LoVo (cell line): ENCODE results near the gene SYPL2.
"Not testable (repeated sequence)": the region's sequence is repeated elsewhere in the genome, so short reads cannot be mapped to it uniquely, and the experiment has no call there.

Experiments
- DNase-seq: peaks from one replicate; pipeline ENCODE4 v3.0.0-alpha.2; 2016; ENCODE audit warnings: low spot score

Gene SYPL2

DNA sequence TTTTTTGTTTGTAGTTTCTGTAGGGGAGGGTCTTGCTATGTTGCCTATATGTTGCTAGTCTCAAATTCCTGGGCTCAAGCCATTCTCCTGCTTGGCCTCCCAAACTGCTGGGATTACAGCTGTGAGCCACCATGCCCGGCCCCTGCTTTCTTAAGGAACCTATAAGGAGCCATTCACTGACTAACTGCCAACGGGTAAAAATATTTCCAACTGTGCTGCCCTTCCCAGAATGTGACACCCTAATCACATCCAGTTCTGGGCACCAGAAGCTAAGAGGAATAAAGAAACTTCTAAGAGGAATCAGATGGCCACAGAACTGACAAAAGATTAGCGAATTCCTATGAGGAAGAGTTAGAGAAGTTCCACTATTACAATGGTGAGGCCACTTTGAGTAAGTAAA lies 6.4 kb downstream of the SYPL2 start:
- DNase-seq: no peak

GRCh38 chr1:109473284-109474057 lies 7.1 kb downstream of the SYPL2 start:
- DNase-seq: not testable (repeated sequence)

- no peak for DNase-seq
These were observed 8.4 kb downstream of the SYPL2 start for GRCh38 chr1:109474697-109475096.

DNA sequence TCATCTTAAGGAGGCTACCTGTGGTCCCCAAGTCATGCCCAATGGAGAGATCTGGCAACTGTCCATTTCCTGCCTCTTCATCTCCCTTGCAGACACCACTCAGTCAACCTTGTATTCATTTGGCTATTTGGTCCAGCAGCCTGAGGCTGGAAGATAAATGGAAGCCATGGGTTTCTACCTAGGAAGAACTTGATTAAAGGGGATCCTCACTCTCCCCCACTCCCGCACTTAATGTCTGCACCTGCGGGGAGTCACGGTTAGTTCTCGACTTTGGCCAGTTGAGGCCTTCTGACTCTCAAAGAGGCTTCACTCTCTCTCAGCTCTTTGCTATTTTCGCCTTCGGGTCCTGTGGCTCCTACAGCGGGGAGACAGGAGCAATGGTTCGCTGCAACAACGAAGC lies 8.9 kb downstream of the SYPL2 start:
- DNase-seq: no peak

- DNase-seq: no peak
These were observed 10.5 kb downstream of the SYPL2 start for GRCh38 chr1:109476825-109477224.

DNA sequence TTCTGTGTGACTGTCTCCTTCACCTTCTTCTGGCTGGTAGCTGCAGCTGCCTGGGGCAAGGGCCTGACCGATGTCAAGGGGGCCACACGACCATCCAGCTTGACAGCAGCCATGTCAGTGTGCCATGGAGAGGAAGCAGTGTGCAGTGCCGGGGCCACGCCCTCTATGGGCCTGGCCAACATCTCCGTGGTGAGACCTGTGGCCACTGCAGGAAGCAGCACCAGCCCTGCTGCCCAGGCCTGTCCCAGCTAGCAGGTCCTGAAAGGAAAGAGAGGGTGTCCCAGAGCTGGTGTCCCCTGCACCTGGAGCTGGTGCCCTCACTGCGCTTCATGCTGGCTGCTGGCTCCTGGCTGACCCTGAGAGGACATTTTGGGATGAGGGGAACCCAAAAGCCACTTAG lies 11.5 kb downstream of the SYPL2 start:
- DNase-seq: no peak

DNA sequence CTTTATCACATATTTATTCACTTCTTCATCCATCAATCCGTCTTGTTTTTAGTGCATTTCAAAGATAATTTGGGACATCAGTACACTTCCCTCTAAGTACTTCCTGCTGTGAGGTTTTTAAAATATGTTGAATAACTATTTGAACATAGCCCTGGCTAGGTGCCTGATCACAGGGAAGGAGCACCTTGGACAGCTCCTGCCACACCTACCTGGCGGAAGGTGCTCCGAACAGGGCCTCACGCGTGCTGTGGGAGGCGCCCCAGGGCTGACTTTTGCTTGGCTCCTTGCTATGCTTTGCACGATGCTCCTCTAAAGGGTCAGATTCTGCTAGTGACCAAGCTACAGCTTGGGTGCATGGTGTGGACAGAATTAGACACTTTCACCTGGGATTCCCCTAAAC lies 12.5 kb downstream of the SYPL2 start:
- DNase-seq: peak; percentile 34

GRCh38 chr1:109479311-109479710 lies 13.0 kb downstream of the SYPL2 start:
- no peak for DNase-seq

GRCh38 chr1:109479901-109480300 lies 13.6 kb downstream of the SYPL2 start:
- DNase-seq: no peak

DNA sequence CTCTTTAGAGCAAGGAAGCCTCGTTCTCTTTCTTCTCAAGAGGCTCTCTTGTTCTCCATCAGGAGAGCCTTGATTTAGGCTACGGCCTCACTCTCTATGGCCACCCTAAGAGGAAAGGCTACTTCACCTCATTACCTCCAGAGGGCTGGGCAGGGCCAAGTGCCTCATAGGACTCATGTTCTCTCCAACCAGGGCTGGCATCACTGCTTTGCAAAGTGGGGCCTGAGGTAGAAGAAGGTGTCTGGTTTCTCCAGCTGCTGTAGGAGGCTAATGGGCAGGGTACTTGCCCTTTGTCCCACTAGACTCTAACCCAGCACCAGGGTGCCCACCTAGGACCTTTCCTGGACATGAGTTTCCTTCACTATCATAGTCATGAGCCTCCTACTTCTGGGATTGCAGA lies 15.3 kb downstream of the SYPL2 start:
- DNase-seq: no peak

- no peak for DNase-seq
These were observed 15.9 kb downstream of the SYPL2 start for GRCh38 chr1:109482242-109482641.

- DNase-seq: no peak
These were observed 16.7 kb downstream of the SYPL2 start for GRCh38 chr1:109482791-109483671.

DNA sequence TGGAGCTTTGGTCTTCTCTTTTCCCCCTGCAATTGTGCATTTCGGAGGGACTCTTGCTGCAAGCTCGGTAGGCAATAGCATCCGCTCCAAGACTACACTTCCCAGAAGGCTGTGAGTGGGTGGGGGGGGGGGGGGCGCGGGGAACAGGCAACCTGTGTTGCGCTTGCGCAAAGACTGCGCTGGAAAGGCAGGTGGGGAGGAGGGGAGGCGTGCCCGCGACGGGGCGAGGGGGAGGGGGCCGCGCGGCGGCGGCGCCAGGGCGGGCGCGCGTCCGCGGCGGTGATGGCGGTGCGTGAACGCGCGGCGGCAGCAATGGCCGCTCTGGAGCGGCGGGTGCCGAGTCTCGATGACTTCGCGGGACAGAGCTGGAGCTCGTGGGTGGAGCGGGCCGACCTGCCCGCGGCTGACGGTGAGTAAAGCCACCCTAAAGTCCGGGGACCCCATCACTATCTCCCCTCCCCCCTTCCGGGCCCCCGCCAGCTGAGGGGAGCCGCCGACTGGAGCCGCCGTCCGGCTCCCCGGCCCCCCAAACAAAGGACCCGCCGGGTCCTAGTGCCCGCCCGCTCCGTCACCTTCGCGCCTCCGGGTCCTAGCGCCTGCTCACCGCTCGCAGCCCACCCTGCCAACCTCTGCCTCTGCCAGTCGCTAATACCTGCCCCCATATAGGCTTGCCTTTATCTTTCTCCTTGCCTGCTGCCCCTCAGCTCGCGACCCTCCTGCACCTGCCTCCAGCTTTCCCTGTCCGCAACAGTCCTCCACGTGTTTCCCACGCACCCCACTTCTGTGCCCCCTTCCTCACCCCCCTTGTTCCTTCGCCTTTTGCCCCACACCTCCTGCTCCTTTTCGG lies 17.5 kb downstream of the SYPL2 start, which contains the start of gene ATXN7L2:
Gene ATXN7L2 (plus strand): TSS at position 234 of the 847 bp plus-strand sequence. CDS start 49 bp downstream, at position 283.
- peak; percentile 93 for DNase-seq

DNA sequence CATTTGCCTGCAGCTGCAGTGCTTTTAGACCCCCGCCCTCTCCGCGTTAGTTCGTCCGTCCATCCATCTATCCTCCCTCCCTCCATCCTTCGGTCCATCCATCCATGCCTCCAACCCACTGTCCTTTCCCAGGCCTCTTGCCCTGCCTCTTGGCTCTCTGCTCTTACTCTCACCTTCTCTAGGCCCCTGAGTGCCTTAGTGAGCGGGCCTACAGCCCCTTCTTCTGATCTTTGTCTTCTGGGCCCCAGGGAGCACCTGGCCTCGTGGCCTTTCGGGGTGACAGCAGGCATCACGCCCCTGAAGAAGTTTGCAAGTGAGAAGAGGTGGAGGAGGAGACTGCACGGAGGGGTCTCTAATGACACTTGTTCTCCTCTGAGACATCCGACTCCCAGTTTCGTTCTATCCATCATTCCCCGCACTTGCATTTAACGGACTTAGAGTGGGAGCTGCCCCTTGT lies 18.2 kb downstream of the SYPL2 start:
- DNase-seq: no peak

DNA sequence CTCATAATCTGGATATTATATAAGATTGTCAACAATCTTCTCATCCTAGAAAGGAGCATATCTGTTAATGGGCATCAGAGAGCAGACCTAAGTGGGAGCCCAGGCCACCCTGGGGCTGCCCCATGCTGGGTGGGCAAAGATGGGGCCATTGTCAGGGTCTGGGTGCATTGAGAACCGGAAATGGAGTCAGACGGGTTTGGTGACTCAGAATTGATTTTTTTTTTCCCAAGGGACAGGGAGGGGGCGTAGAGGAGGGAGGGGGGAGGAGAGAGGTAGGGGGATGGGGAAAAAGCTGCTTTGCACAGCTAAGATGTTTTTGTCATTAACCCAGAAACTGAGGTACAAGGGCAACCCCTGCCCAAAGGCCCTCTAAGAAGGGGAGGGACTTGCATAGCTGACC lies 18.7 kb downstream of the SYPL2 start:
- DNase-seq: no peak

DNA sequence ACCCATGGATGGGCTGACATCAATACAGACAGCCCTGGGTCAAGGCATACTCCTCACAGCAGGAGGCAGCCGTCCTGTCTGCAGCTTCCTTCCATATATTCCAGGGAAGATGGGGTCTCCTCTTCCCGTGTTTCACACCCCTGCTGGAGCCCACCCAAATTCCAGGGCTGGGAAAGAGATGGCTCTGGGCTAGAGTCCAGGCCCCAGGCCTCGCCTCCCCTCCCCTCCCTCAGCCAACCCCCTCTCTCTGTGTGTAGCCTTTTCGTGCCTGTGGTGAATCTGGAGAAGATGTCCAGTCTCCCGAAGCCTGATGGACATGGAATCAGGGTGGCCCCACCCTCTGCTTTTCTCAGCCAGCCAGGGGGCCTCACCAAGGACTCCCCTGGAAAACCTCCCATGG lies 20.9 kb downstream of the SYPL2 start:
- no peak for DNase-seq

- no peak for DNase-seq
These were observed 21.9 kb downstream of the SYPL2 start for GRCh38 chr1:109488201-109488600.

- no peak for DNase-seq
These were observed 22.4 kb downstream of the SYPL2 start for GRCh38 chr1:109488696-109489095.

- DNase-seq: peak; percentile 46
These were observed 23.9 kb downstream of the SYPL2 start for GRCh38 chr1:109490029-109490933.

DNA sequence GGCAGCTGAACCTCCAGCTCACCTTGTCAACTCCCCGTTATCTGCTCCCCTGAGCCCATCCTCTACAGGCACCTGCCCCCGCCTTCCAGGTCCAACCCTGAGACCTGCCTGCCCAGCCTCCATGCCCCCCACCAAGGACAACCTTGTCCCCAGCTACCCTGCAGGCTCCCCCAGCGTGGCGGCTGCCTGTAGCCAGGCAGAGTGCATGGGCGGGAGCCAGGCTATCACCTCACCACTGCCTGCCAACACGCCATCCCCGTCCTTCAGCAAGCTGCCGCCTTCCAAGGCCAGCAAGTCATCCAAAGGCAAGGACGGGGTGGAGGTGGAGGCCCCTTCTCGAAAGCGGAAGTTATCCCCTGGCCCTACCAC lies 24.6 kb downstream of the SYPL2 start:
- no peak for DNase-seq

- no peak for DNase-seq
These were observed 25.0 kb downstream of the SYPL2 start for GRCh38 chr1:109491372-109491771.
